GM21825 (cell line): ENCODE data around the gene KIF18B.
A peak's percentile ranks its signal among the peaks of the same experiment; 100 is the strongest.
"Not testable (repeated sequence)": the region's sequence is repeated elsewhere in the genome, so short reads cannot be mapped to it uniquely, and the experiment has no call there.

Experiments used
- ATAC-seq: cut with Tn5 transposase; IDR thresholded peaks from one replicate; pipeline ENCODE4 v1.9.1; 2021; ENCODE audit warnings: mild to moderate bottlenecking, moderate library complexity; ENCODE audit not compliant: unreplicated experiment

KIF18B gene

GRCh38 chr17:44970136-44970741 lies 22.7 kb upstream of the KIF18B start:
- ATAC-seq: no peak

DNA sequence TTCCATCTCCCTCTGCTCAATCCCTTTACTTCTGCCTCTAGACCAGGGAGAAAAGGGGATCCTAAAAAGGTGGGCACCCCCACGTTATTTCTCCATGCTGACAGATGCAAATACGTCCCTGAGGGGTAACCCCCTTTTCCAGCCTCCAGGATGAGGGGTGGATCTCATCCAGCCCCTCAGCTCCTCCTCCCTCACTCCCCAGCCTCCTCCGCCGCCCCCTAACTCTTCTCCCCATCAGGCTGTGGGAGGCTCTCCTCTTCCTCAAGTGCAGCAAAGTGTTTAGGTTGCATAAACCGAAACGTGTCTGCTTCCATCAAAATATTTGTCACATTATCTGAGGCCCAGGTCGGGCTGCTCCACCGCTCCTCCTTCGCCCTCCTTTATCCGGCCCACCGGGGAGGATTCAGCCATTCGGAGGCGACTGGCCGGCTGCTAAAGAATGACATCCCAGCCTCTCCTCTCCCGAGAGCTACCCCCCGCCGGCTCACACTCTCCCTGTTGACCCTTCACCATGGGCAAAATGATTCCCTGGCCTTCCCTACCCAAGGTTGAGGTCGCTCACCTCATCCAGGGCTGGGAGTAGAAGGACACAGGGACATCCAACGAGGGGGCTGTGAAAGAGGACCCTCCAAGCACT lies 21.7 kb upstream of the KIF18B start:
- ATAC-seq: no peak

DNA sequence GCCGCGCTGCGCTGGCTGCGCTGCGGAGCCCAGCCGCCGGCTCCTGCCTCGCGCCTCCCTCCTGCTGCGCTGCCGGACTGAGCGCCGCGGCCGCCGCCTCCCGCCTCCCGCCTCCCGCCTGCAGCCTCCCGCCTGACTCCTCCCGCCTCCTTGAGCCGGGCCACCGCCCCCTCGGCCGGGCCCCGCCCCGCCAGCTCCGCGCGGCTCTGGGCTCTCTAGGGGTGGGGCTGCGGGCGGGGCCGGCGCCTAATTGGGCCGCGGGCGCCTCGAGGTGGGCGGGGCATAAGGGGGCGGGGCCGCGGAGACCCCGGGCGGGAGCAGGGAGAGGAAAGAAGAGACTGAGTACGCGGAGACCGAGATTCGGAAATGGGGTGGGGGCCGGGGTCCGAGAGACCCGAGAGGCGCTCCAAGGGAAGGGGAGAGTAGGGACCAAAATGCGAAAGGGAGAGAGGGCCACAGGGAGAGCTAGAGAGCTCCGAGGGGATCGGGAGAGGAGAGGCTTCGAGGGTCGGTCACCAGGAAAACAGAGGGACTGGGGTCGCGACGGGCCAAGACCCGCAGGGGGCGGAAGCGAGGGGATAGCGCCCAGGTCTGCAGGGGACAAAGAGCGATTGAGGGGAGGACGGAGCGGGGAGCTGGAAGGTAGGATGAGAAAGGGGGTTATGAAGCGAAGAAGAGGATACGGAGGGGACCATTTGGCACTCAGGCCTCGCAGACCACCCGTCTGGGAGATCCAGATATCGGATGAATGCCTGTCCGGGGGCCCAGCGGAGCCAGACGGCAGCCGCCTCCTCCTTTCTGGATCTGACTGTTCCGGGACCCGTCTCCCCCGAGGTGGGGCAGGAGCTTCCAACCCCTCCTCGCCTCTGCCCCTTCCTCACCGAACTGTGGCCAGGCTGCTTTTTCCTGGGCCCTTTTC lies 20.9 kb upstream of the KIF18B start, which contains the start of gene C1QL1:
Gene C1QL1 (minus strand): TSS at position 79 of the 919 bp plus-strand sequence. CDS start 255 bp downstream, outside the sequence.
- peak; percentile 82 for ATAC-seq

- peak; percentile 7 for ATAC-seq
These were observed 20.3 kb upstream of the KIF18B start for GRCh38 chr17:44967907-44968224.

- ATAC-seq: no peak
These were observed 19.7 kb upstream of the KIF18B start for GRCh38 chr17:44967026-44967906.

DNA sequence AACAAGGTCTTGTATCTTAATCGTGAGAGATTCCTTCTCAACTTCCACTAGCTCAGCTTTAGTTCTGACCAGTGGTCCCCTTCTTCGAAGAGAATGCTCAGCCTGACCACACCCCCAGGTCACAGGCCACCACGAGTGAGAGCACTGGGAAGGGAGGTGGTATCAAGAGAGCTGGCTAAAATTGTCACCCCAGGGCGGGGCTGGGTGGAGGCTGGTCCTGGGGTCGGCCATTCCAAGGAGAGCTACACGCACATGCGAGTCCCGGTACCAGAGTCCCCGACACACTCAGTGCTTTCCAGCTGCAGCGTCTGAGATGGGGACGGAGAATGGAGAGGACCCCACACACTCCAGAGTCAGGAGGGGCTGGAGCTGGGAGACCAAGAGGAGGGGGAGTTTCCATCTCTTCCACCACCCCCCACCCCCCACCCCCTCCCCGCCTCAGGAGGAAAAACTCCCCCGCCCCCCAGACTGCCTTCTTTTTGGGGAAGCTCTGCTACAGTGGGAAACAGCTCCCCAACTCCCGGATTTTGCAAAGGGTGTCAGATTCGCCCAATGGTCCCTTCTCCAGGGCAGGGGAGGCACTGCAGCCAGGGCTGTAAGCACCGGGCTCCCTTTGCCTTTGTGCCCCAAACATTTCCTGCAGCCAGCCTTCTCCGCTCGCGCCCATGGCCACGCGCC lies 18.9 kb upstream of the KIF18B start:
- ATAC-seq: no peak

GRCh38 chr17:44965481-44966234 lies 18.1 kb upstream of the KIF18B start:
- ATAC-seq: no peak

DNA sequence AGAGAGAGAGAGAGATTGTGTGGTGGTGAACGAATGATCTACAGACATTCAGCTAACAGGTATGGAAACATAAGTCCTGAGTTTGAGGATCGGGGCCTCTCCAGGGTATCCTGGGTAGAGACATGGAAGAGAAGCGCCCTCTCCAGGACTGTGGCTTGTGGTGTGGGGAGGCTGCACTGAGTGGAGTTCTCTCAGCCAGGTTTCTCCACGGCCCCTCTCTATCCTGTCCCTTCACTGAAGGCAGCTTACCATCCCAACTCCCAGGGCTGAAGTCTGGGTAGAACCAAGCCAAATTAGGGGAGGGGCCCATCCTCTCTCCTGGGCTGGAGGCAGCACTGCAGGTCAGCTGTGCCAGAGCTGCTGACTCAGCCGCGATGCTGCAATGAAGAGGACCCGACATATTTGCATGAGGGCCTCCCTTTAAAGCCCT lies 14.4 kb upstream of the KIF18B start:
- no peak for ATAC-seq

DNA sequence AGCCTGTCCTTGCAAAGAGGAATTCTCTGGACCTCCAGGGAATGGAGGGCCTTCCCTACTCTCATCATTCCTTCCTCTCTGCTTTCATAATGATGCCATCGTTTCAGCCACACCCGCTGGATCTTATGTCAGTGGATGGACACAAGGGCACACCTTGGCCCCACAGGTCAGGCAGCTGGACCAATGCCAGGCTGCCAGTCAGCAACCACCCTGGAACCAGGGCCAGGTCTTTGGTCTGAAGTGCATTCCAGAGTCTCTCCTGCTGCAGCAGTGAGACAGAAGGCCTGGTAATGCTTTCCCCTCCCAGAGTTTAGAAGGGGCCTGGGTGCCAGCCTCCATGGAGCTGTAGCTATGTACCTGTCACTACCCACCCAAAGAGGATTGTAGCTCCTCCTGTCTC lies 13.1 kb upstream of the KIF18B start:
- no peak for ATAC-seq

GRCh38 chr17:44959821-44960531 lies 12.4 kb upstream of the KIF18B start:
- ATAC-seq: no peak

- no peak for ATAC-seq
These were observed 9.7 kb upstream of the KIF18B start for GRCh38 chr17:44956998-44957981.

GRCh38 chr17:44955674-44956425 lies 8.3 kb upstream of the KIF18B start:
- ATAC-seq: no peak

- ATAC-seq: no peak
These were observed 5.4 kb upstream of the KIF18B start for GRCh38 chr17:44952946-44953475.

DNA sequence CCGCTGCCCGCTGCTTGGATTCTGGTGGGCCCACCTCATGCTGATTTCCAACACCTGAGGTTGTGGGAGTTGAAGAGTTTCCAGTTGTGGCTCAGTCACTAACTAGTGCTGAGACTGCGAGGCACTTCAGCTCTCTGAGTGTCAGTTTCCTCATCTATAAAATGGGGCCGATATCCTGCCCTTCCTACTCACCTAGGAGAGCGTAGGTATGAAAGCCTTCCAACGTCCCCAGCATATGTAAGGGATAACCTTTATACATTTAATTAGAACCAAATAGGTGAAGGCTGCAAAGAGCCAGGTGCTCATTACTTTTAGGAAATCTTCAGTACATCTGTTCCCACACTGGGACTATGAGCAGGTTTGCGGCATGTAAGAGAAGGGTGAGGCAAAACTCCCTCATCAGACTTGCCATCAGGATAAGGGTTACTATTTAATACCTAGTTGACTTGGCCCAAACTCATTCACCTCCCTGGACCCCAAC lies 782 bp upstream of the KIF18B start:
- no peak for ATAC-seq

DNA sequence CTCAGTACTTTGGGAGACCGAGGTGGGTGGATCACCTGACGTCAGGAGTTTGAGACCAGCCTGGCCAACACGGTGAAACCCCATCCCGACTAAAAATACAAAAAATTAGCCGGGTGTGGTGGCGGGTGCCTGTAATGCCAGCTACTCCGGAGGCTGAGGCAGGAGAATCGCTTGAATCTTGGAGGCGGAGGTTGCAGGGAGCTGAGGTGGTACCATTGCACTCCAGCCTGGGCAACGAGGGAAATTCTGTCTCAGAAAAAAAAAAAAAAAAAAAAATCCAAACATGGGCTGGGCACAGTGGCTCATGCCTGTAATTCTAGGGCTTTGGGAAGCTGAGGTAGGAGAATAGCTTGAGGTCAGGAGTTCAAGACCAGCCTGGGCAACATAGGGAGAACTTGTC lies 1.9 kb downstream of the KIF18B start:
- not testable (repeated sequence) for ATAC-seq

GRCh38 chr17:44942456-44942855 lies 5.1 kb downstream of the KIF18B start:
- ATAC-seq: no peak
